ENCODE data around the gene HECW1. TPM values are rescaled to one million over a fixed set of nuclear protein-coding genes. Genes with fewer than 3 reads are reported as not detected.
A peak's percentile ranks its signal among the peaks of the same experiment; 100 is the strongest.

HECW1 gene
- total RNA-seq, 8 experiments from 2014 or later = 0.09 to 16.7 (median 10.6) TPM

DNA sequence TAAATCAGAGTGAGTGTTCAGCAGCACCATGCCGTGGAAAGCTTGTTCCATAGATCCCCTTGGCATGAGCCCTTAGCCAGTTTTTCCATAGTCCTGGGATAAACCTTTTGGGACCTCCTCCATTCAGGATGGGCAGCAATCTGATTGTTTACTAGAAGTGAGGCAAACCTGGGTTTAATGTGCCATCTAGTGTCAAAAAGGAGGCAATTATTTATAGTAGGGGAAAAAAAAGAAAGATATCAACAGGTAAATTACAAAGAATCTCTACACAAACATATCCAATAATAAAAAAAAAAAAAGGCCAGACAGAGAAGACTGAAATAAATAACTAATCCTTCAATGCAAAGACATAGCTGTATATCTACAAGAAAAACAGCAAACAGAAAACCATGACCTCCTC, 241.5 kb downstream of the HECW1 start:
- 78 to 100% methylated on average over 1 of the region's 1 CpG; no CpG with 5 or more reads in 8 of the 10 experiments for WGBS, 10 experiments
- ATAC-seq (replicated peaks in 6 of 8) = no peak
- H3K4me1 ChIP-seq (replicated peaks in 1 of 2) = no peaks in the 10 kb centered on the region
- no peak overlapping the region for H3K4me3 ChIP-seq
- in situ Hi-C loops (cut with MboI; ENCODE audit: low pct_unique_long_range_greater_than_20kb in 2 of 9, low sequenced_read_pairs in 9 of 9, unreplicated experiment in 9 of 9) = no loop called here
- H3K27ac ChIP-seq = no peak overlapping the region

DNA sequence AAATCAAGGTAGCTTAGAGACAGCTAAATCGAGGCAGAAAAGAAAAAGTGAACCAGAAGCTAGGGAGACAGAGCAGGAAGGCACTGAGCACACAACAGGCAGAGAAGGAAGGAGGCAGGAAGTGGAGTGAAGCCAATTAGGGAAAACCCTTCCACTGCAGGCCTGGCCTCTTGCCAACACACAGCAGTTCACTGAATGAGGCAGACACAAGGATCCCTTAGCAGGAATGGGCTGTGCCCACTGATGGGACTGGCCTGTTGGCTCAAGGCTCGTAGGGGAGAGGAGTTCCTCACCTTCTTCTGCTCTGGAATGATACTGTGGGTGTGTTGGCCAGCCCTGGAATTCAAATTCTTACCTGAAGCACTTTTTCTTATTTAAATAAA, 250.2 kb downstream of the HECW1 start:
- in situ Hi-C loops (cut with MboI; ENCODE audit: low pct_unique_long_range_greater_than_20kb in 2 of 9, low sequenced_read_pairs in 9 of 9, unreplicated experiment in 9 of 9) = no loop called here
- 0 to 100% (median 66%) methylated on average over 1 of the region's 2 CpGs; no CpG with 5 or more reads in 4 of the 10 experiments for WGBS, 10 experiments

GRCh38 chr7:43363035-43363791, 250.8 kb downstream of the HECW1 start:
- peak; percentile 29 to 98 (median 90) for ATAC-seq (replicated peaks in 6 of 8)
- in situ Hi-C loops (cut with MboI; ENCODE audit: low pct_unique_long_range_greater_than_20kb in 2 of 9, low sequenced_read_pairs in 9 of 9, unreplicated experiment in 9 of 9) = no loop called here
- H3K27ac ChIP-seq = peak overlapping the region; percentile 77 to 78
- no peak overlapping the region for H3K4me3 ChIP-seq
- peaks cover 15 to 32% of the 10 kb centered on the region in 2 donors for H3K4me1 ChIP-seq (replicated peaks in 1 of 2)
- WGBS, 10 experiments = 14 to 80% (median 31%) methylated on average over 1 to 6 of the region's 6 CpGs; no CpG with 5 or more reads in 2 of the 10 experiments

More for the DNA sequence above, 250.2 kb downstream of the HECW1 start:
- ATAC-seq (replicated peaks in 6 of 8) = peak; percentile 13 to 81 (median 42)
- Histone ChIP-seq H3K4me1 (replicated peaks in 1 of 2) (peaks cover 15 to 29% of the 10 kb centered on the region in 2 donors), H3K4me3 (no peak overlapping the region), H3K27ac (peak overlapping the region; percentile 73 to 77)

- Histone ChIP-seq H3K4me1 (replicated peaks in 1 of 2) (peaks cover 15 to 32% of the 10 kb centered on the region in 2 donors), H3K4me3 (no peak overlapping the region), H3K27ac (no peak overlapping the region)
- in situ Hi-C loops (cut with MboI; ENCODE audit: low pct_unique_long_range_greater_than_20kb in 2 of 9, low sequenced_read_pairs in 9 of 9, unreplicated experiment in 9 of 9) = no loop called here
- 47 to 94% (median 86%) methylated on average over 1 to 7 of the region's 7 CpGs; no CpG with 5 or more reads in 2 of the 10 experiments for WGBS, 10 experiments
- no peak for ATAC-seq (replicated peaks in 6 of 8)
Observed at GRCh38 chr7:43364391-43364790, 251.9 kb downstream of the HECW1 start.

GRCh38 chr7:43372676-43373355, 260.4 kb downstream of the HECW1 start:
- WGBS, 10 experiments = 0 to 80% (median 40%) methylated on average over 1 to 6 of the region's 6 CpGs
- Histone ChIP-seq H3K4me1 (replicated peaks in 1 of 2) (peaks cover 0 to 12% of the 10 kb centered on the region in 2 donors), H3K4me3 (no peak overlapping the region), H3K27ac (no peak overlapping the region)
- in situ Hi-C loops (cut with MboI; ENCODE audit: low pct_unique_long_range_greater_than_20kb in 2 of 9, low sequenced_read_pairs in 9 of 9, unreplicated experiment in 9 of 9) = no loop called here
- ATAC-seq (replicated peaks in 6 of 8) = peak in 4 of 8 experiments; percentile 36 to 63 (median 53)

DNA sequence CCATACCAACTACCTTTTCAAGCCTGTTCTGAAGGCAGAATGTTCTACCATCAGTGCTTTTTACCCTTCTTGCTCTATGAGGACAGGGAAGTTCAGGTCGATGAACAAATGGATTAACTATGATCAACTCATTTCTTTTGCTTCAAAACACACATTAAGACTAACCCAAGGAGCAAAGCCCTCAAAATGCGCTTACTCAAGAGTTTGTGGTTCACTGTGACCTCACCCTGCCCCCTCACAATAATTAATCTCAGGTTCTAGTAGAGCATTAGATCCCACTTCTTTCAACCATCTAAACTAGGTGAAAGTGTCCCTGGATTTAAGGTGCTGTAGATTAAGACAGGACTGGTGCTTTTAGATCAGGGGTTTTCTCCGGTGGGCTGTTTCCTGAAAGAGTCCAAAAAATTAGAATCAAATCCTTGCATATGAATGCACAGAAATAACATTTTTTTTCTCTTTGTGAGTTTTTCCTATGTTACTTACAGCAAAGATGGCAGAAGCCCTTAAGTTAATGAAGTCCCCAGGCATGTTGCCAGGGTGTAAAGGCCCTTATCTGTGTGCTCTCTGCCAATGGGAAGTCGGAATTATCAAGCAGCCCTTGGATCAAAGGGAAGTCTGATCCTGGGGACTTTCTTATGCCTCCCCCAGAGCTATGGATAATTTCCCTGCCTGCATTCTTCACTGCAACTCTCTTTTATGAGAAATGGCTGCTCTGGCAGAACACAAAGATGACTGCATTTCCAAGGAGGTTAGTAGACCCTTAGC, 264.9 kb downstream of the HECW1 start:
- H3K27ac ChIP-seq = no peak overlapping the region
- in situ Hi-C loops (cut with MboI; ENCODE audit: low pct_unique_long_range_greater_than_20kb in 2 of 9, low sequenced_read_pairs in 9 of 9, unreplicated experiment in 9 of 9) = no loop called here
- ATAC-seq (replicated peaks in 6 of 8) = no peak
- 40 to 100% (median 83%) methylated on average over 1 to 4 of the region's 4 CpGs; no CpG with 5 or more reads in 1 of the 10 experiments for WGBS, 10 experiments
- H3K4me1 ChIP-seq (replicated peaks in 1 of 2) = peaks cover 0 to 7% of the 10 kb centered on the region in 2 donors
- no peak overlapping the region for H3K4me3 ChIP-seq

DNA sequence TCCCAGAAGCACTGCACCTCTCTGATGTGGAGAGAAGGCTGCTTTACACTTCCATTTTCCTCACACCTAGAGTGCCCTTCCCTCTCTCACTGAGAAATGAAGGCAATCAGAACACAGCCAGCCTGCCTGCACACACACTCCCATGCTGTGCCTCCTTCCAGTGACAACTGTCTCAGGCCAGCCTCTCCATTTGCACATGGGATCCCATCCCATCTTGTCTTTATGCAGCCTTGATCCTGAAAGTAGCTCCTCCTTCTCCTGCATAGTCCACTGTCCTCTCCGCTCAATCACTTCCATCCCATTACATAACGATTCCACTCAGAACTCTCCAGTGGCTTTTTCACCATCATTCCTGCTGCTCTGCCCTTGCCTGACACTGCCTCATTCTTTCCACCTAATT, 266.8 kb downstream of the HECW1 start:
- WGBS, 10 experiments = 43 to 100% (median 63%) methylated on average over 1 to 2 of the region's 2 CpGs; no CpG with 5 or more reads in 2 of the 10 experiments
- in situ Hi-C loops (cut with MboI; ENCODE audit: low pct_unique_long_range_greater_than_20kb in 2 of 9, low sequenced_read_pairs in 9 of 9, unreplicated experiment in 9 of 9) = no loop called here
- peak in 1 of 8 experiments; percentile 34 for ATAC-seq (replicated peaks in 6 of 8)
- Histone ChIP-seq H3K4me1 (replicated peaks in 1 of 2) (no peaks in the 10 kb centered on the region), H3K4me3 (no peak overlapping the region), H3K27ac (no peak overlapping the region)

- peaks cover 4 to 14% of the 10 kb centered on the region in 2 donors for H3K4me1 ChIP-seq (replicated peaks in 1 of 2)
- no peak overlapping the region for H3K27ac ChIP-seq
- 14 to 83% (median 73%) methylated on average over 1 to 7 of the region's 8 CpGs; no CpG with 5 or more reads in 1 of the 10 experiments for WGBS, 10 experiments
- in situ Hi-C loops (cut with MboI; ENCODE audit: low pct_unique_long_range_greater_than_20kb in 2 of 9, low sequenced_read_pairs in 9 of 9, unreplicated experiment in 9 of 9) = no loop called here
- ATAC-seq (replicated peaks in 6 of 8) = no peak
- H3K4me3 ChIP-seq = no peak overlapping the region
Observed at GRCh38 chr7:43384616-43385308, 272.3 kb downstream of the HECW1 start.

DNA sequence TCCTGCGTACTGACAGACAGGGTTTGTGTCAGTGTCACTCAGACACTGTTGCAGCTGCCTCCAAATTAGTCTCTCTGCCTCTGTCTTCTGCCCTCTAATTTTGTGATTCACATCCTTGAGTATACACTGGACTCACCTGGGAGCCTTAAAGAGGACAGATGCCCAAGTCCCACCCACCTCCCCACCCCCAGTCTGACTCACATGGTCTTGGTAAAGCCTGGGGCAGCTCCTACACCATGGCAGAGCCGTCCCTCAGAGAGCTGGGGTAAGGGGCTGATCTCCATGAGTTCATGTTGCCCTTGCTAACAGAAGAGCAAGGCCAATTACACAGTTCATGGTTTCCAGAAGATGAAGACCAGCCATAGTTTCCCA, 272.8 kb downstream of the HECW1 start:
- H3K27ac ChIP-seq = no peak overlapping the region
- ATAC-seq (replicated peaks in 6 of 8) = no peak
- H3K4me3 ChIP-seq = no peak overlapping the region
- 80 to 100% (median 100%) methylated on average over 1 of the region's 2 CpGs; no CpG with 5 or more reads in 7 of the 10 experiments for WGBS, 10 experiments
- in situ Hi-C loops (cut with MboI; ENCODE audit: low pct_unique_long_range_greater_than_20kb in 2 of 9, low sequenced_read_pairs in 9 of 9, unreplicated experiment in 9 of 9) = no loop called here
- peaks cover 4 to 14% of the 10 kb centered on the region in 2 donors for H3K4me1 ChIP-seq (replicated peaks in 1 of 2)

DNA sequence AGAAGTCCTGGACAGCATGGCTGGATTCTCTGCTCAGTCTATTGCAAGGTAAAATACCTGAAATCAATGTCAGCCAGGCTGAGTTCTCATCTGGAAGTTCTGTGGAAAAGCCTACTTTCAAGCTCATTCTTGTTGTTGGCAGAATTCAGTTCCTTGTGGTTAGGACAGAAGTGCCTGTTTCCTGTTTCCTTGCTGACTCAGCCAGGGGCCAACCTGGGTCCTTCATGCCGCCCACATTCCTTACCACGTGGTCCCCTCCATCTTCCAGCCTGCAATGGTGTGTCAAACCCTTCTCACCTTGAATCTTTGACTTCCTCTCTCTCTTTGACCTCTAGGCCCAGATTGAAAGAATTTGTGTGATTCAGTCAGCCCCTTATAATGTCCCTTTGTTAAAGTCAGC, 273.4 kb downstream of the HECW1 start:
- 40 to 100% (median 73%) methylated on average over 1 to 2 of the region's 2 CpGs; no CpG with 5 or more reads in 6 of the 10 experiments for WGBS, 10 experiments
- Histone ChIP-seq H3K27ac (no peak overlapping the region), H3K4me3 (no peak overlapping the region), H3K4me1 (replicated peaks in 1 of 2) (peaks cover 4 to 14% of the 10 kb centered on the region in 2 donors)
- ATAC-seq (replicated peaks in 6 of 8) = no peak
- in situ Hi-C loops (cut with MboI; ENCODE audit: low pct_unique_long_range_greater_than_20kb in 2 of 9, low sequenced_read_pairs in 9 of 9, unreplicated experiment in 9 of 9) = no loop called here

- Histone ChIP-seq H3K4me3 (no peak overlapping the region), H3K4me1 (replicated peaks in 1 of 2) (peaks cover 4 to 14% of the 10 kb centered on the region in 2 donors), H3K27ac (no peak overlapping the region)
- ATAC-seq (replicated peaks in 6 of 8) = peak in 5 of 8 experiments; percentile 44 to 97 (median 53)
- in situ Hi-C loops (cut with MboI; ENCODE audit: low pct_unique_long_range_greater_than_20kb in 2 of 9, low sequenced_read_pairs in 9 of 9, unreplicated experiment in 9 of 9) = no loop called here
- whole genome bisulfite sequencing, 10 experiments = 53 to 100% (median 79%) methylated on average over 1 to 3 of the region's 3 CpGs; no CpG with 5 or more reads in 3 of the 10 experiments
Observed at GRCh38 chr7:43387932-43388331, 275.5 kb downstream of the HECW1 start.

DNA sequence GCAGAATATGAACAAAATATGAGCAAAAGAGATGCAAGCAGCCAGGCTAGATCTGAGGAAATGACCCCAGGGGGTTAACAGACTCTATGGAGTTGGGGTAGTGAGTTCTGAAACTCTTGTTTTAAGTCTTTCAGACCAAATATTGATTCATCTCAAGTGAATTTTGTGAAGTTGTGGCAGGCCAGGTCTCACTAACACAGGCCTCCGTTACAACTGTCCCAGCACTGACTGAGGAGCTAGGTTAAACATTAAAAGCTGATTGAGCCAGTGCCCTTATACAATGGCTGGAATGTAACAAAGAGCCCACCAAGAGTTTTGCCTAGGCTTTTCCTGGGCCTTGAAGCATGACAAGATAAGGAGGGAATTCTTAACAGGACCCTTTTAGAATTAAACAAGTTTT, 278.1 kb downstream of the HECW1 start:
- in situ Hi-C loops (cut with MboI; ENCODE audit: low pct_unique_long_range_greater_than_20kb in 2 of 9, low sequenced_read_pairs in 9 of 9, unreplicated experiment in 9 of 9) = no loop called here
- H3K27ac ChIP-seq = no peak overlapping the region

More for the DNA sequence above, 278.1 kb downstream of the HECW1 start:
- 64 to 100% (median 75%) methylated on average over 1 of the region's 1 CpG; no CpG with 5 or more reads in 5 of the 10 experiments for WGBS, 10 experiments
- H3K4me3 ChIP-seq = no peak overlapping the region
- no peak for ATAC-seq (replicated peaks in 6 of 8)
- H3K4me1 ChIP-seq (replicated peaks in 1 of 2) = peaks cover 7 to 14% of the 10 kb centered on the region in 2 donors
